ENCODE data around the gene HSPG2. TPM values are rescaled to one million over a fixed set of nuclear protein-coding genes. Genes with fewer than 3 reads are reported as not detected.

The HSPG2 gene
- total and polyA plus RNA-seq, 2 of the 13 experiments (the other 11 are each of a cell fraction or from before 2014, with no cell fraction given), result 9.1 to 13.1 TPM

DNA sequence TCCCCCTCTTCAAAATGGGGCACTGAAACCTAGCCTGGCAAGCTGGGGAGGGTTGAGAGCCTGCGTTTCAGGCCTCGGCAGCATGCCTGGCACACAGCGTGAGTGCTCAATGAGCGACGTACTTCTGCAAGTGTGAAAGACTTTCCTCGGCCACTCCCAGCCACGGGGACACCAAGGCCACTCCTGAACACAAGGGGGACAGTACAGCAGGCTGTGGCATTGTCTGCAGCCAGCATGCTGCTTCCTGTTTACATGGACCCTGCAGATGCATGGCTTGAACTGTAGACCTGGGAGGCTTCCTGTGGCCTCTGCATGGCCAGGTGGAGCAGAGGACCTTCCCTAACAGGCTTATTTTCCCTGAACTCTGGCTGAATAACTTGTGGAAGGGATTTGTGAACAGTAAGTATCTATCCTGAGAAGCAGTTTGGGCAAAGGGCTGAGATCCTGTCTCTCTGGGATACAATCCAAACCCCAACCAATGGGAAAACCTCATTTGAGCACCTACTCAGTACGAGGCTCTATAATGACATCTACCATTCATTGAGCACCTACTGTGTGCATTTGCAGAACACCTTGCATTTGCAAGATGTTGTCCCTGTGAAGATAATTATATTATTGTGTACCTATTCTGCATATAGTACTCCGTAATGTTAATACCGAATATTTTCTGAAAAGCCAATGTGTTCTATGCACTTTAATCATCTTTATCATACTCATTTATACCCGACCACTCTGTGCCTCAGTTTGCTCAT, 9.9 kb upstream of the HSPG2 start (continued):
- TF ChIP-seq, protein P1, sequence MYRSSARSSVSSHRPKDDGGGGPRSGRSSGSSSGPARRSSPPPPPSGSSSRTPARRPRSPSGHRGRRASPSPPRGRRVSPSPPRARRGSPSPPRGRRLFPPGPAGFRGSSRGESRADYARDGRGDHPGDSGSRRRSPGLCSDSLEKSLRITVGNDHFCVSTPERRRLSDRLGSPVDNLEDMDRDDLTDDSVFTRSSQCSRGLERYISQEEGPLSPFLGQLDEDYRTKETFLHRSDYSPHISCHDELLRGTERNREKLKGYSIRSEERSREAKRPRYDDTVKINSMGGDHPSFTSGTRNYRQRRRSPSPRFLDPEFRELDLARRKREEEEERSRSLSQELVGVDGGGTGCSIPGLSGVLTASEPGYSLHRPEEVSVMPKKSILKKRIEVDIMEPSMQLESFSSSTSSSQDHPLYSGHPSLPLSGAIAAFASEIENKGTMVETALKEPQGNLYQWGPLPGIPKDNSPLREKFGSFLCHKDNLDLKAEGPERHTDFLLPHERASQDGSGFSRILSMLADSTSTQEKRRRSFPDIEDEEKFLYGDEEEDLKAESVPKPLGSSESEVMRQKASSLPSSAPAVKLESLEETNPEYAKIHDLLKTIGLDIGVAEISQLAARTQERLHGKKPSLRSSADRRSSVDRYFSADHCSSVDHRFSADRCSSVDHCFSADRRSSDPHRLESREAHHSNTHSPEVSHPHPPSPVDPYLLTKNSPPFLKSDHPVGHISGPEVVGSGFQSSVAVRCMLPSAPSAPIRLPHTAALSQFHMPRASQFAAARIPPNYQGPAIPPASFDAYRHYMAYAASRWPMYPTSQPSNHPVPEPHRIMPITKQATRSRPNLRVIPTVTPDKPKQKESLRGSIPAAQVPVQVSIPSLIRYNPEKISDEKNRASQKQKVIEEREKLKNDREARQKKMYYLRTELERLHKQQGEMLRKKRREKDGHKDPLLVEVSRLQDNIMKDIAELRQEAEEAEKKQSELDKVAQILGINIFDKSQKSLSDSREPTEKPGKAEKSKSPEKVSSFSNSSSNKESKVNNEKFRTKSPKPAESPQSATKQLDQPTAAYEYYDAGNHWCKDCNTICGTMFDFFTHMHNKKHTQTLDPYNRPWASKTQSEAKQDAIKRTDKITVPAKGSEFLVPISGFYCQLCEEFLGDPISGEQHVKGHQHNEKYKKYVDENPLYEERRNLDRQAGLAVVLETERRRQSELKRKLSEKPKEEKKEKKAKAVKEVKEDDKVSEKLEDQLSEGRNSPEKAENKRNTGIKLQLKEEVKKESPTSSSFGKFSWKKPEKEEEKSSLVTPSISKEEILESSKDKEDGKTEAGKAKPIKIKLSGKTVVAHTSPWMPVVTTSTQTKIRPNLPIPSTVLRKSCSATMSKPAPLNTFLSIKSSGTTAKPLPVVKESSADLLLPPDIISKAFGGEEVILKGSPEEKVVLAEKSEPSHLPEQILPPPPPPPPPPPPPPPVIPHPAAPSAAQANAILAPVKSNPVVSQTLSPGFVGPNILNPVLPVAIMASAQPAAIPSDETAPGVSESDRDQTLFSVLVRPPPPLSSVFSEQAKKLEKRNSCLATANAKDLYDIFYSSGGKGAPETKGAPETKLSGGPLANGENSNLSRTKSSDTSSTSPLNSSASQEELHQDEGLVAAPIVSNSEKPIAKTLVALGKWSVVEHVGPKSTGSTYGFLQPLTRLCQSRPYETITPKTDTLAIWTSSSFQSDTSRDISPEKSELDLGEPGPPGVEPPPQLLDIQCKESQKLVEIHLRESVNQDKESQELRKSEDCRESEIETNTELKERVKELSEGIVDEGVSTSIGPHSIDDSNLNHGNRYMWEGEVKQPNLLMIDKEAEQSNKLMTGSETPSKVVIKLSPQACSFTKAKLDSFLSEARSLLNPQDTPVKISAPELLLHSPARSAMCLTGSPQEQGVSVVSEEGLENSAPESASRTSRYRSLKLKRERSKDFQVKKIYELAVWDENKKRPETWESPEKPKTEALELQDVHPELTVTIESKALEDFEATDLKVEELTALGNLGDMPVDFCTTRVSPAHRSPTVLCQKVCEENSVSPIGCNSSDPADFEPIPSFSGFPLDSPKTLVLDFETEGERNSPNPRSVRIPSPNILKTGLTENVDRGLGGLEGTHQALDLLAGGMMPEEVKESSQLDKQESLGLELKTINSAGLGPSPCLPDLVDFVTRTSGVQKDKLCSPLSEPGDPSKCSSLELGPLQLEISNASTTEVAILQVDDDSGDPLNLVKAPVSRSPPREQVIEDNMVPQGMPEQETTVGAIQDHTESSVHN (CRISPR knock-in tag; IDR thresholded peaks at IDR 0.05), result 0 out of 2 replicates have a peak, but pooled peaks have one; percentile 35
- TF ChIP-seq, protein P2, sequence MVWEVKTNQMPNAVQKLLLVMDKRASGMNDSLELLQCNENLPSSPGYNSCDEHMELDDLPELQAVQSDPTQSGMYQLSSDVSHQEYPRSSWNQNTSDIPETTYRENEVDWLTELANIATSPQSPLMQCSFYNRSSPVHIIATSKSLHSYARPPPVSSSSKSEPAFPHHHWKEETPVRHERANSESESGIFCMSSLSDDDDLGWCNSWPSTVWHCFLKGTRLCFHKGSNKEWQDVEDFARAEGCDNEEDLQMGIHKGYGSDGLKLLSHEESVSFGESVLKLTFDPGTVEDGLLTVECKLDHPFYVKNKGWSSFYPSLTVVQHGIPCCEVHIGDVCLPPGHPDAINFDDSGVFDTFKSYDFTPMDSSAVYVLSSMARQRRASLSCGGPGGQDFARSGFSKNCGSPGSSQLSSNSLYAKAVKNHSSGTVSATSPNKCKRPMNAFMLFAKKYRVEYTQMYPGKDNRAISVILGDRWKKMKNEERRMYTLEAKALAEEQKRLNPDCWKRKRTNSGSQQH (CRISPR knock-in tag; IDR thresholded peaks at IDR 0.05; ENCODE audit: low read depth), result no peak
- TF ChIP-seq KAT8 (CRISPR knock-in tag; IDR thresholded peaks at IDR 0.05) (peak; percentile 62), ZNF274 (CRISPR knock-in tag; IDR thresholded peaks at IDR 0.05) (0 out of 2 replicates have a peak, but pooled peaks have one; percentile 51)
- TF ChIP-seq, protein P3, sequence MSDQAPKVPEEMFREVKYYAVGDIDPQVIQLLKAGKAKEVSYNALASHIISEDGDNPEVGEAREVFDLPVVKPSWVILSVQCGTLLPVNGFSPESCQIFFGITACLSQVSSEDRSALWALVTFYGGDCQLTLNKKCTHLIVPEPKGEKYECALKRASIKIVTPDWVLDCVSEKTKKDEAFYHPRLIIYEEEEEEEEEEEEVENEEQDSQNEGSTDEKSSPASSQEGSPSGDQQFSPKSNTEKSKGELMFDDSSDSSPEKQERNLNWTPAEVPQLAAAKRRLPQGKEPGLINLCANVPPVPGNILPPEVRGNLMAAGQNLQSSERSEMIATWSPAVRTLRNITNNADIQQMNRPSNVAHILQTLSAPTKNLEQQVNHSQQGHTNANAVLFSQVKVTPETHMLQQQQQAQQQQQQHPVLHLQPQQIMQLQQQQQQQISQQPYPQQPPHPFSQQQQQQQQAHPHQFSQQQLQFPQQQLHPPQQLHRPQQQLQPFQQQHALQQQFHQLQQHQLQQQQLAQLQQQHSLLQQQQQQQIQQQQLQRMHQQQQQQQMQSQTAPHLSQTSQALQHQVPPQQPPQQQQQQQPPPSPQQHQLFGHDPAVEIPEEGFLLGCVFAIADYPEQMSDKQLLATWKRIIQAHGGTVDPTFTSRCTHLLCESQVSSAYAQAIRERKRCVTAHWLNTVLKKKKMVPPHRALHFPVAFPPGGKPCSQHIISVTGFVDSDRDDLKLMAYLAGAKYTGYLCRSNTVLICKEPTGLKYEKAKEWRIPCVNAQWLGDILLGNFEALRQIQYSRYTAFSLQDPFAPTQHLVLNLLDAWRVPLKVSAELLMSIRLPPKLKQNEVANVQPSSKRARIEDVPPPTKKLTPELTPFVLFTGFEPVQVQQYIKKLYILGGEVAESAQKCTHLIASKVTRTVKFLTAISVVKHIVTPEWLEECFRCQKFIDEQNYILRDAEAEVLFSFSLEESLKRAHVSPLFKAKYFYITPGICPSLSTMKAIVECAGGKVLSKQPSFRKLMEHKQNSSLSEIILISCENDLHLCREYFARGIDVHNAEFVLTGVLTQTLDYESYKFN (CRISPR knock-in tag; conservative IDR thresholded peaks at IDR 0.05), result peak; percentile 86
- TF ChIP-seq, protein P4, sequence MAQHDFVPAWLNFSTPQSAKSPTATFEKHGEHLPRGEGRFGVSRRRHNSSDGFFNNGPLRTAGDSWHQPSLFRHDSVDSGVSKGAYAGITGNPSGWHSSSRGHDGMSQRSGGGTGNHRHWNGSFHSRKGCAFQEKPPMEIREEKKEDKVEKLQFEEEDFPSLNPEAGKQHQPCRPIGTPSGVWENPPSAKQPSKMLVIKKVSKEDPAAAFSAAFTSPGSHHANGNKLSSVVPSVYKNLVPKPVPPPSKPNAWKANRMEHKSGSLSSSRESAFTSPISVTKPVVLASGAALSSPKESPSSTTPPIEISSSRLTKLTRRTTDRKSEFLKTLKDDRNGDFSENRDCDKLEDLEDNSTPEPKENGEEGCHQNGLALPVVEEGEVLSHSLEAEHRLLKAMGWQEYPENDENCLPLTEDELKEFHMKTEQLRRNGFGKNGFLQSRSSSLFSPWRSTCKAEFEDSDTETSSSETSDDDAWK (CRISPR knock-in tag; IDR thresholded peaks at IDR 0.05), result no peak
- TF ChIP-seq, protein P5, sequence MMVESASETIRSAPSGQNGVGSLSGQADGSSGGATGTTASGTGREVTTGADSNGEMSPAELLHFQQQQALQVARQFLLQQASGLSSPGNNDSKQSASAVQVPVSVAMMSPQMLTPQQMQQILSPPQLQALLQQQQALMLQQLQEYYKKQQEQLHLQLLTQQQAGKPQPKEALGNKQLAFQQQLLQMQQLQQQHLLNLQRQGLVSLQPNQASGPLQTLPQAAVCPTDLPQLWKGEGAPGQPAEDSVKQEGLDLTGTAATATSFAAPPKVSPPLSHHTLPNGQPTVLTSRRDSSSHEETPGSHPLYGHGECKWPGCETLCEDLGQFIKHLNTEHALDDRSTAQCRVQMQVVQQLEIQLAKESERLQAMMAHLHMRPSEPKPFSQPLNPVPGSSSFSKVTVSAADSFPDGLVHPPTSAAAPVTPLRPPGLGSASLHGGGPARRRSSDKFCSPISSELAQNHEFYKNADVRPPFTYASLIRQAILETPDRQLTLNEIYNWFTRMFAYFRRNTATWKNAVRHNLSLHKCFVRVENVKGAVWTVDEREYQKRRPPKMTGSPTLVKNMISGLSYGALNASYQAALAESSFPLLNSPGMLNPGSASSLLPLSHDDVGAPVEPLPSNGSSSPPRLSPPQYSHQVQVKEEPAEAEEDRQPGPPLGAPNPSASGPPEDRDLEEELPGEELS (CRISPR knock-in tag; IDR thresholded peaks at IDR 0.05), result peak; percentile 94
- TF ChIP-seq, protein P6, sequence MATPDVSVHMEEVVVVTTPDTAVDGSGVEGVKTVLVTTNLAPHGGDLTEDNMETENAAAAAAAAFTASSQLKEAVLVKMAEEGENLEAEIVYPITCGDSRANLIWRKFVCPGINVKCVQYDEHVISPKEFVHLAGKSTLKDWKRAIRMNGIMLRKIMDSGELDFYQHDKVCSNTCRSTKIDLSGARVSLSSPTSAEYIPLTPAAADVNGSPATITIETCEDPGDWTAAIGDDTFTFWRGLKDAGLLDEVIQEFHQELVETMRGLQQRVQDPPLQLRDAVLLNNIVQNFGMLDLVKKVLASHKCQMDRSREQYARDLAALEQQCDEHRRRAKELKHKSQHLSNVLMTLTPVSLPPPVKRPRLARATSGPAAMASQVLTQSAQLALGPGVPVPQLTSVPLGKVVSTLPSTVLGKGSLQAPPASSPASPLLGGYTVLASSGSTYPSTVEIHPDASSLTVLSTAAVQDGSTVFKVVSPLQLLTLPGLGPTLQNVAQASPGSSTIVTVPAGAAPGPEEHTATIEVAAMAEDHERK (CRISPR knock-in tag; IDR thresholded peaks at IDR 0.05; ENCODE audit: low read depth), result no peak
